HG03064 (cell line): ENCODE measurements around the gene GDAP1L1.
"Not testable (repeated sequence)": the region's sequence is repeated elsewhere in the genome, so short reads cannot be mapped to it uniquely, and the experiment has no call there.

Experiments used
- ATAC-seq: cut with Tn5 transposase; IDR thresholded peaks from one replicate; pipeline ENCODE4 v1.9.1; 2021; ENCODE audit warnings: low read depth; ENCODE audit not compliant: unreplicated experiment

GDAP1L1 gene

GRCh38 chr20:44219170-44219730 lies 27.9 kb upstream of the GDAP1L1 start:
- no peak for ATAC-seq

DNA sequence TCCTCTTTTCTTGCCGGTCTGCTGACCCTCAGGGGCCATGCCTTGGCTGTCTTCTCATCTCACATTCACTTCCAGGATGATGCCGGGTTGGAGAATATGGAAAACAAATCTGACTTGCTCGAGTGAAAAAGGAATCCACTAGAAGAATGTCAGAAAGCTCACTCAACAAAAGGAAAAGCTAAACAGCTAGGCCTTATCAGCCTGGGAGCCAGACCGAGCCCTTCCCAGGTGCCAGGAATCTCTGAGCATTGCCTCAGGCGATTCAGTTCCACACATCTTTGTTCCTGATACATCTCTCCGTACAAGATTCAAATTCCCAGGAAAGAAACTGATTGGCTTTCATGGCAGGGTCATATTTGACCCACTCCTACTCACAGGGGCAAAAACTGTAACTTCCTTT lies 27.3 kb upstream of the GDAP1L1 start:
- ATAC-seq, result no peak

- ATAC-seq, result no peak
These were observed 25.6 kb upstream of the GDAP1L1 start for GRCh38 chr20:44221368-44221954.

DNA sequence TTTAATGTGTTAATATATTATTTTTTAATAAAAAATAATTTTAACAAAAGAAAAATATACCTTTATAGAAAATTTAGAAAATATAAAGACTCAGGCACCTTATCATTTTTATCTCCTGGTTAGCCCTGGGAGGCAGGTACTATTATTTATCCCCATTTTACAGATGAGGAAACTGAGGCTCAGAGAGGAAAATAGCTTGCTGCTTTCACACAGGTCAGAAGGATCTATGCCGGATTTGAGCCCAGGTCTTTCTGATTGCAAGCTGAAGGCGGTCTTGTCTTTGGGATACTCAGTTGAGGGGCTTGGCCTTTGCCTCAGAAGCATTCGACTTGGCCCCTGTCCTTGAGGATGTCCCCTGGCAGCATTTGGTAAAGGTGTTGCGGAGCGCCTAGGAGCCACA lies 25.1 kb upstream of the GDAP1L1 start:
- no peak for ATAC-seq

- ATAC-seq, result no peak
These were observed 24.3 kb upstream of the GDAP1L1 start for GRCh38 chr20:44222633-44223368.

DNA sequence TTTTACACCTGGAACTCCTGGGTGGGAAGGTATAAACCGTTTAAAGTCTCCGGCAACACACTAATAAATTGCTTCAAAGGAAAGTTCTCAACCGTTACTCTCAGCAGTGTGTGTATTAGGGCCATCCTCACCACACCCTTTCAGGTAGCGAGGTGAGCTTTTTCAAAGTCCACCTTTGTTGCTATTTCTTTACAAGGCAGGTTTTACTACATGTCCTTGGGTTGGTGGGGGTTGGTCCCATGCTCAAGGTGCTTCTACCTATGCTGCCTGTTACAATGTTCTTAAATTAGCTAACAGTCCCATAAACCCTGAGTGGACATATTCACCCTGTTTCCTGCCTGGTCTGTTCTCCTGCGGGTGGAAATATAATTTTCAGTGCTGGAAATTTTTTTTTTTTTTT lies 23.4 kb upstream of the GDAP1L1 start:
- no peak for ATAC-seq

DNA sequence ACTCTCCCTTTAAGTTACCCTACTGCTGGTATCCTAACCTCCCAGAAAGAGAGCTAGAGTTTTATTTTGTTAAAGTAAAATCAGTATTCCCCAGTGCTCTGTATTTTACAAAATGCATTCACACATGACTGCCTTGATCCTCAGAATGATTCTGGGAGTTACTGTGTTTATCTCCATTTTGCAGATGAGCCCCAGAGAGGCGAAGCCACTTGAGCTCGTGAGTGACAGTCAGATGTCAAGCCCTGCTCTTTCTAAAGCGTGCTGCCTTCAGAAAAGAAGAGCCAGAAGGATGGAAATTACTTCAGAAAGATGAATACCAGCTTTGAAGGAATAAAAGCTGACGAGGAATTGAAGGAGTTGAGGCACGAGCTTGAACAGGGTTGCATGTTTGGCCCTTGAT lies 22.5 kb upstream of the GDAP1L1 start:
- ATAC-seq, result no peak

- ATAC-seq, result no peak
These were observed 18.4 kb upstream of the GDAP1L1 start for GRCh38 chr20:44228465-44229258.

DNA sequence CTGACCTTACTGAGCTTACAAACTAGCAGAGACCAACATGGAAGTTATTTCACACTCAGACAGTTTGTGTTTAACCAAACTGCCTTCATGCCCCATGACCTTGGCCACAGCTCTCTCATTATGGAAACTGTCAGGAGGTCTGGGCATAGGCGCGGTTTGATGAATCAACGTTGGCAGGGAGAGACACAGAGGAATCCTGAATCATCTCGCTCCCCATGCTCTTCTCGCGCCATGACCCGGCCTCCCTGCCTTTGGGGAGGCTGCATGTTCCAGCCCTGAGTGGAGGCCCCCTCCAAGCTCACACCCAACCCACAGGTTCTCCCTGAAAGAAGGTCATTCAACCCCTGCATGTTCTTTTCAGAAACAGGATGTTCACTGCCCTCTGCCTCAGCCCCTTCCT lies 15.9 kb upstream of the GDAP1L1 start:
- ATAC-seq, result no peak

- no peak for ATAC-seq
These were observed 15.2 kb upstream of the GDAP1L1 start for GRCh38 chr20:44231713-44232468.

DNA sequence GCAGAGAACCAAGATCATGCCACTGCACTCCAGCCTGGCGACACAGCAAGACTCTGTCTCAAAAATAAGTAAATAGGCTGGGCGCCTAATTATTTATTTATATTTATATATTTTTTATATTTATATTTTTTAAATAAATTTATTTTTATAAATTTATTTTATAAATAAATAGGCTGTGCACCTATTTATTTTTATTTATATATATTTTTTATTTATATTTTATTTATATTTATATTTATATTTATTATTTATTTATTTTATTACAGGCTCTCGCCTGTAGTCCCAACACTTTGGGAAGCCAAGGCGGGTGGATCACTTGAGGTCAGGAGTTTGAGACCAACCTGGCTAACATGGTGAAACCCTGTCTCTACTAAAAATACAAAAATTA lies 14.6 kb upstream of the GDAP1L1 start:
- ATAC-seq, result not testable (repeated sequence)

- ATAC-seq, result no peak
These were observed 13.6 kb upstream of the GDAP1L1 start for GRCh38 chr20:44233436-44234016.

DNA sequence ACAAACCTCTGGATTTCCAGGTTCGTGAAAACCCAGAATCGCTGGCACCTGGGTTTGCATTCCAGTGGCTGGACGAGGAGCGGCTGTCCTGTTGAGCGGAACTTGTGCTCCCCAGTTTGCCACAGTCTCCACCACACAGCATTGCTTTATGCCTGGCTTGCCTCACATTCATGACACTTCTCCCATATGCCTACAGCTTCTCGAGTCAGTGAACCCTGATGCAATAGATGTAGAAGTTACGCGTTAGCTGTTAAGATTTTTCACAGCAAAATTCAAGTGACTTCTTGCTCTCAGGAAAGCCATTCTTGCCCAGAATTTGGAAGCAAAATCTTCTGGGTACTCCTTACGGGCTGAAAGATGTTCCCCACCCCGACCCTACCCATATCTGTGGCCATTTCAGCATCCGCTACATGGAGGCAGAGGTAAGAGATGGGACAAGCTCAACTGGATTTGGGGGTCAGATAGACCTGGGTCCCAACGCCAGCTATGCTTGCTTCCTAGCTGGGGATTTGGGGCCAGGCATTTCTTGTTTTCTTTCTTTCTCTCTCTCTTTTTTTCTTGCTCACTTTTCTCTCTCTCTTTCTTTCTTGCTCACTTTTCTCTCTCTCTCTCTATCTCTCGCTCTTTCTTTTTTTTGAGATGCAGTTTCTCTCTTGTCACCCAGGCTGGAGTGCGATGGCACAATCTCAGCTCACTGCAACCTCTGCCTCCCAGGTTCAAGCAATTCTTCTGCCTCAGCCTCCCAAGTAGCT lies 12.4 kb upstream of the GDAP1L1 start:
- ATAC-seq, result no peak

GRCh38 chr20:44235702-44236101 lies 11.4 kb upstream of the GDAP1L1 start:
- ATAC-seq, result no peak

GRCh38 chr20:44236840-44237239 lies 10.3 kb upstream of the GDAP1L1 start:
- ATAC-seq, result not testable (repeated sequence)

GRCh38 chr20:44241796-44242195 lies 5.3 kb upstream of the GDAP1L1 start:
- no peak for ATAC-seq

- no peak for ATAC-seq
These were observed 1.1 kb upstream of the GDAP1L1 start for GRCh38 chr20:44245977-44246376.

DNA sequence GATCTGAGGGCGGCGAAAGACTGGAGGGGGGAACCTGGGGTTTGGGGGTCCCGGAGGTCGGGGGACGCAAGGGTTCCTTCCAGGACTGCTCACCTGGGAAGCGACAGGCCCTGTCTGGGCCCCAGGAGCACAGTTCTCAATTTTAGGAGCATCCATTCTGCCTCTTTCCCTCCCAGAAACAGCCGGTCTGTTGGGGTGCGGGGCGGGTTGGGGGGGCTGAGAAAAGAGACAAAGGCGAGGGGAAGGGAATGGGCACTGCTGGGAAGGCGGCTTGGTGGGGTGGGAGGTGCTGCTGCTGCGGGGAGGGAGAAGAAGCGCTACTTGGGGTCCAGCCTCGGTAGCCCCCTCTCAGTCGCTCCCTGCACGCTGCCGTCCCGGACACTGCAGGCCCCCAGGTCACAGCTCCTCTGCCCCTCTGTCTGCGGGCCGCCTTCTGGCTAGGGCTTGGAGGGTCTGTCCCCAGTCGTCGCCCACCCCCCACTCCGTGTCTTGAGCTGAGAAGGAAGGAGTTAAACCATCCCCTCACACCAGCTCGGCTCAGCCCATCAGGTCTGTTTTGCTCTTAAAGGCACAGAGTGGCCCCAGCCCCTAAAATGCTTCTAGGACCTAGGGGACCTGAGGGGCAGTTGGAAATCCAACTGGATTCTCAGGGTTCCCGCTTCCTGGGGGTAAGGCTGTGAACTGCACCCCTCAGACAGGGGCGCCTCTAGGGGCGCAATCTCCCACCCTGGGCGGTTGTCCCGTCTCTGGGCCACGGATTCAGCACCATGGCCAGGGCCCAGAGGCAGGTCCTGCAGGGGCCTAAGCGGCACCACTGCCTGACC lies 690 bp downstream of the GDAP1L1 start:
- no peak for ATAC-seq

DNA sequence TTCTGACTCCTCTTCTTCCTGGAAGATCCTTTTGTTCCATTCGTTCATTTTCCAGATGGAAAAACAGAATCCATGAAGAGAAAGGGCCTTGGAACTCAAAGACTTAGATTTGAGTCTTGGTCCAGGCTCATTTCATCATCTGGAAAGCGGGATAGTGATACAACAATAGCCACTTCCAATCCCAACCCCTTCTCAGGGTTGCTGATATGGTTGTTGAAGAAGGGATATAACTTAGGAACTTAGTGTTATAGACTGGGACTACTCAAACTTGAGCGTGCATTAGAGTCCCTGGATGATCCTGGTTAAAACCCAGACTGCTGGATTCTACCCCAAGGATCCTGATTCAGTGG lies 1.3 kb downstream of the GDAP1L1 start:
- ATAC-seq, result no peak
